ENCODE data around the gene GABRQ. TPM values are rescaled to one million over a fixed set of nuclear protein-coding genes. Genes with fewer than 3 reads are reported as not detected.

Gene GABRQ
- total RNA-seq, 4 donors from 2014 or later, result under 0.01 to 0.15 (median 0.13) TPM; not detected in 1

GRCh38 chrX:152614791-152615190, 22.9 kb upstream of the GABRQ start:
- 88 to 92% methylated on average over 1 of the region's 1 CpG for WGBS, 2 donors
- Histone ChIP-seq H3K9me3 (no peaks in the 10 kb centered on the region), H3K36me3 (no peaks in the 10 kb centered on the region), H3K27me3 (no peaks in the 10 kb centered on the region), H3K4me1 (no peaks in the 10 kb centered on the region), H3K27ac (no peak overlapping the region), H3K4me3 (replicated peaks in 1 of 3) (no peak overlapping the region)
- DNase-seq, result no peak
- TF ChIP-seq CTCF (IDR thresholded peaks at IDR 0.05) (no peak), POLR2A (IDR thresholded peaks at IDR 0.05) (no peak)
- intact Hi-C loops (cut with DNase I), result no loop called here

GRCh38 chrX:152619897-152620296, 17.8 kb upstream of the GABRQ start:
- intact Hi-C loops (cut with DNase I), result no loop called here
- Histone ChIP-seq H3K27me3 (no peaks in the 10 kb centered on the region), H3K4me1 (no peaks in the 10 kb centered on the region), H3K9me3 (no peaks in the 10 kb centered on the region), H3K4me3 (replicated peaks in 1 of 3) (no peak overlapping the region), H3K27ac (no peak overlapping the region), H3K36me3 (no peaks in the 10 kb centered on the region)
- TF ChIP-seq CTCF (IDR thresholded peaks at IDR 0.05) (no peak), POLR2A (IDR thresholded peaks at IDR 0.05) (no peak)
- DNase-seq, result no peak
- 59 to 64% methylated on average over 2 of the region's 2 CpGs for WGBS, 2 donors

GRCh38 chrX:152632445-152633097, 5.1 kb upstream of the GABRQ start:
- intact Hi-C loops (cut with DNase I), result no loop called here
- H3K4me1 ChIP-seq, result no peaks in the 10 kb centered on the region
- no peak overlapping the region for H3K27ac ChIP-seq
- no peaks in the 10 kb centered on the region for H3K27me3 ChIP-seq
- TF ChIP-seq CTCF (IDR thresholded peaks at IDR 0.05), result peak; percentile 54 to 71 (median 62)
- TF ChIP-seq POLR2A (IDR thresholded peaks at IDR 0.05), result no peak
- peak; percentile 45 to 60 for DNase-seq
- no peaks in the 10 kb centered on the region for H3K36me3 ChIP-seq
- H3K9me3 ChIP-seq, result no peaks in the 10 kb centered on the region
- 46 to 51% methylated on average over 7 of the region's 7 CpGs for WGBS, 2 donors
- no peak overlapping the region for H3K4me3 ChIP-seq (replicated peaks in 1 of 3)

GRCh38 chrX:152635941-152636340, 1.8 kb upstream of the GABRQ start:
- peaks cover 0 to 5% of the 10 kb centered on the region in 2 donors for H3K4me1 ChIP-seq
- H3K36me3 ChIP-seq, result no peaks in the 10 kb centered on the region
- H3K27ac ChIP-seq, result no peak overlapping the region
- no peaks in the 10 kb centered on the region for H3K9me3 ChIP-seq
- intact Hi-C loops (cut with DNase I), result loop anchor here (5.0 kb wide), 1 partner anchor 889 kb away; no protein-coding TSS in a partner anchor
- 4 to 6% methylated on average over 7 of the region's 7 CpGs for WGBS, 2 donors
- DNase-seq, result peak; percentile 51 to 52
- TF ChIP-seq POLR2A (IDR thresholded peaks at IDR 0.05) (no peak), CTCF (IDR thresholded peaks at IDR 0.05) (peak; percentile 10 to 60 (median 38))
- no peak overlapping the region for H3K4me3 ChIP-seq (replicated peaks in 1 of 3)
- no peaks in the 10 kb centered on the region for H3K27me3 ChIP-seq

- peaks cover 0 to 5% of the 10 kb centered on the region in 2 donors for H3K4me1 ChIP-seq
- no peak for DNase-seq
- no peaks in the 10 kb centered on the region for H3K36me3 ChIP-seq
- intact Hi-C loops (cut with DNase I), result loop anchor here (5.0 kb wide), 1 partner anchor 891 kb away; no protein-coding TSS in a partner anchor
- H3K4me3 ChIP-seq (replicated peaks in 1 of 3), result no peak overlapping the region
- no peaks in the 10 kb centered on the region for H3K9me3 ChIP-seq
- TF ChIP-seq POLR2A (IDR thresholded peaks at IDR 0.05) (no peak), CTCF (IDR thresholded peaks at IDR 0.05) (no peak)
- H3K27ac ChIP-seq, result no peak overlapping the region
- WGBS, 2 donors, result 6 to 7% methylated on average over 8 to 9 of the region's 23 CpGs
- no peaks in the 10 kb centered on the region for H3K27me3 ChIP-seq
Measured at GRCh38 chrX:152638443-152638904, 779 bp downstream of the GABRQ start.
